SH-SY5Y (cell line): ENCODE data around the gene CCL22.

Experiments
- GATA2 ChIP-seq: IDR thresholded peaks from 2 replicates; pipeline ENCODE4 v1.6.1; 2011; ENCODE audit warnings: mild to moderate bottlenecking, low read depth, low read length
- GATA3 ChIP-seq: IDR thresholded peaks from 2 replicates; pipeline ENCODE4 v1.6.1; 2011; ENCODE audit warnings: low read depth, mild to moderate bottlenecking, low read length, moderate library complexity

- TF ChIP-seq GATA3 (peak; percentile 95), GATA2 (peak; percentile 99)
Observed at GRCh38 chr16:57377080-57377841, 18.7 kb downstream of the CCL22 start.
